GDM1 (cell line): ENCODE data around the gene OR5L2.
"Not testable (repeated sequence)": the region's sequence is repeated elsewhere in the genome, so short reads cannot be mapped to it uniquely, and the experiment has no call there.

ENCODE experiments used
- DNase-seq: peaks from one replicate; lab custom pipeline; 2025; lab: John Stamatoyannopoulos, UW

Gene OR5L2

DNA sequence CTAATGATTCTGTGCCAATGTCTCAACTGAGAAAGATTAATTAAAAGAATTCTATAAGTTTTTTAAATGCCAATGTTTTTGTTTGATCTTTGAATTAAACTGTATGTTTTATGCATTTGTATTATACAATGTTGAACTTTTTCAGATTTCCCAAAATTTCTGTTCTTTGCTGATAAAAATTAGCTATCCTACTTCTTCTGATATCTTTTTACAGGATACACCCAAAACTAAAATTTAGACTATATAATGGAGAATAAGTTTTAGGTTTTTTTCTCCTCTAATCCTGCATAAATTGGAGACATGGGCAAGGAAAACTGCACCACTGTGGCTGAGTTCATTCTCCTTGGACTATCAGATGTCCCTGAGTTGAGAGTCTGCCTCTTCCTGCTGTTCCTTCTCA, at the start of gene OR5L2:
TSS of gene OR5L2 (plus strand) at position 301 of the 400 bp plus-strand sequence. CDS start at position 301, 0 bp downstream.
- DNase-seq, result no peak

GRCh38 chr11:55791606-55792005, 35.4 kb upstream of the OR5L2 start:
- DNase-seq, result no peak

GRCh38 chr11:55793321-55793720, 33.7 kb upstream of the OR5L2 start:
- no peak for DNase-seq

DNA sequence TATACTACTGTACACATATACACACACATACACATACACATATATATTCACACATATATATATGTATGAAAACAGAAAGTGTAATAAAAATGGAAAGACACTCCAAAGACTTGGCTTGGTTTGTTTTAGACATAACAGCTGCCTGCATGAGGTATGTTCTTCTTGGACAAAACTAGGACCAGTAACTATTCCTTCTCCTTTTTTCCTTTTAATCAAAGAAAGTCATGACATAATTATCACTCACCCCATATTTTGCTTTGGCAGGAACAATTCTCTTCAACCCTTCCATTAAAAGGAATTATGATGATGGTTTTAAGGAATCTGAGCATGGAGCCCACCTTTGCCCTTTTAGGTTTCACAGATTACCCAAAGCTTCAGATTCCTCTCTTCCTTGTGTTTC, 31.8 kb upstream of the OR5L2 start, which contains the start of gene OR5D14:
TSS of gene OR5D14 (plus strand) at position 301 of the 400 bp plus-strand sequence. CDS start at position 301, 0 bp downstream.
- no peak for DNase-seq

DNA sequence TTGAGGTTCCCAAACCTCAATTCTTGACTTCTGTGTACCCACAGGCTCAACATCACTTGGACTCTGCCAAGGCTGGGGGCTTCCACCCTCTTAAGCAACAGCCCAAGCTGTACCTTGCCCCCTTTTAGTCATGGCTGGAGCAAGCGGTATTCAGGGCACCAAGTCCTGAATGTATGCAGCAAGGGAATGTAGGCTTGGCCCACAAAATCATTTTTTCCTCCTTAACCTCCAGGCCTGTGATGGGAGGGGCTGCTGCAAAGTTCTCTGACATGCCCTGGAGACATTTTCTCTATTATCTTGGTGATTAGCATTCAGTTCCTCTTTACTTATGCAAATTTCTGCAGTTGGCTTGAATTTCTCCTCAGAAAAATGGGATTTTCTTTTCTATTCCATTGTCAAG, 20.8 kb upstream of the OR5L2 start:
- DNase-seq, result no peak

GRCh38 chr11:55811067-55811466, 16.0 kb upstream of the OR5L2 start, which contains the start of gene OR5L1:
Gene OR5L1, plus strand, starts transcription at chr11:55811367. Its CDS starts 100 bp downstream, at chr11:55811467.
- no peak for DNase-seq

- no peak for DNase-seq
Observed at GRCh38 chr11:55819330-55819729, 7.7 kb upstream of the OR5L2 start, which contains the start of gene OR5D18. Gene OR5D18, plus strand, starts transcription at chr11:55819630. Its CDS starts 0 bp downstream, at chr11:55819630.

DNA sequence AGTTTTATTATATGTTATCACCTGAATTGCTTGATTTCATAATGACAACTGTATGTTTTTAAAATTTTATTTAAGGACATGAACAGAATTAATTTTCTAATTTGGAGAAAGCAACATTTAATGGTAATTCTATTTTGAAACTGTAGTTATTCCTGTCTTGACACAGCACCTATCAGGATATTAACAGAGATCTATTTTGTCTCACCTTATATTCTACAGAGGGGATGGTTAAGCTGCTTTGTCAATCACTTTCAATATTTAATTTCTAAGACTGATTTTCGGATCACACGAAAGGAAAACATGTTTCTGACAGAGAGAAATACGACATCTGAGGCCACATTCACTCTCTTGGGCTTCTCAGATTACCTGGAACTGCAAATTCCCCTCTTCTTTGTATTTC, 11.4 kb downstream of the OR5L2 start, which contains the start of gene OR5D16:
TSS of gene OR5D16 (plus strand) at position 301 of the 400 bp plus-strand sequence. CDS start at position 301, 0 bp downstream.
- no peak for DNase-seq

- DNase-seq, result no peak
Observed at GRCh38 chr11:55847453-55847852, 20.4 kb downstream of the OR5L2 start.

- no peak for DNase-seq
Observed at GRCh38 chr11:55849037-55849436, 22.0 kb downstream of the OR5L2 start.

DNA sequence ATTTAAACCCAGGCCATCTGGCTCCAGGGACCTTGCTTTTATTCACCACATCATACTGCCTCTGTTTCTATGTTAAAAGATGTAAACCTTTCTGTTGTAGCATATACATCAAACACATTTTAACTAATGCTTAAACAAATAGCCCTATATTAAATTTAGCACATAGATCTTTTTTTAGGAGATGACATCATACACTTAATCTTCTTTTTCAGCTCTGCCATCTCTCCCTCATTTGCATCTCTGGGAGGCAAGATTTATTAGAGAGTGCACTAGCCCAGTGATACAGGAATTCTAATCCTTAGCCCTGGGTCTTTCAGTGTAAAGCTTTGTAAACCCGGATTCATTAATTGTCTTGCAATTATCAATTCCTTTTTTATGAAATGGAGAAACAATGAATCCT, 25.1 kb downstream of the OR5L2 start:
- no peak for DNase-seq

- no peak for DNase-seq
Observed at GRCh38 chr11:55854704-55855103, 27.7 kb downstream of the OR5L2 start.

DNA sequence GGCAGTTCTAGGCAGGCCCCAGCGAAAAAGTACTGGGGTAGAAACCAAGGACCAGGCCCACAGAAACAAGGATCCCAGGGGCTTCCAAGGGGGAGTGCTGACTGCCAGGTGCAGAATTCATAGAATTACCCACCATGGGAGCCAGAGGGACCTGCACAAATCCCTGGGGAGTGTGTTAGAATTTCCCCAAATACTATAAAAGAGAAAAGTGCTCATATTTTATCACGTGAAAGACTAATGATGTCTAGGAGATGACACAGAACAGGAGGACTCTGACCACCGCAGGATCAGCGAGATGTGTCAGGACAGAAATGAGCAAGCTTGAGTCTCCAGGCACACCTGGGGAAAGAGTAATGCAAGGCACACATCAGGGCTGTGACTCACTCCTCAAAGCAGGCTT, 40.3 kb downstream of the OR5L2 start:
- not testable (repeated sequence) for DNase-seq

DNA sequence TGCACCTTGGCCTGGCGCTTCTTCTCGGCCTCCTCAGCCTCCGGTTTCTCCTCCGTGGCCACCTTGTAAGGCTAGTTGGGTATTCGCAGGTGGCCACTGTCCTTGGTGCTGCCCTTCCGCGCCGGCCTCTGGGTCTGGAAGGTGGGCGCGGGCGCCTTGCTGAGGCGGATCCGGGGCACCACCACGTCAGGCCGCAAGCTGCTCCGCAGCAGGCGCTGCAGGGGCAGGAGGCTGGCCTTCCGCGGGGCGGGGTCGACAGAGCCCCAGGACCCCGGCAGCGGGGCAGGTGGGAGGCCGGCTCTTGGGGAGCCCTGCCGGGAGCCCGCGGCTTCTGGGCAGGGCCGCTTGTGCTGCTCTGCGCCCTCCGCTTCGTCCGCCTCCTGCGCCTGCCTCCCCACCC, 45.7 kb downstream of the OR5L2 start:
- DNase-seq, result not testable (repeated sequence)

DNA sequence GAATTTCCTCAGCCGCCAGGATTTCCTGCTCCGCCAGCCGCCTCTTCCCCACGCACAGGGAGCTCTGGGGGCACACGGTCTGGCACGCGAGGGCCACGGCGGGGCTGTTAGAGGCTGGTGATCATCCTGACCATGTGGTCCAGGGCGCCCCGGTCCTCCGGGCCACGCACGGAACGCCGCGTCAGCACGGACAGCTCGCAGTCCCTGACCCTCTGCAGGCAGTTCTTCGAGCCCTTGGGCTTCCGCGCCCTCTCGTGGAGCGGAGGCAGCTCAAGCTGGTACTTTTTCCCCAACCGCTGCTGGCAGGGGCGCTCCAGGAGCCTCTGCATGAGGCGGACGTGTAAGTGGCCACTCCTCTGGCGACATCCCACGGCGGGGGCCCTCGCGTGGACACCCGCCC, 46.1 kb downstream of the OR5L2 start:
- not testable (repeated sequence) for DNase-seq
